SK-N-SH (cell line): Measurements from ENCODE around the gene PIGB. TPM values are rescaled to one million over a fixed set of nuclear protein-coding genes. Genes with fewer than 3 reads are reported as not detected.

Source experiments
- CTCF ChIA-PET: fragments of 300-600, 350-600 bp; formaldehyde crosslinking; extraction: SDS; loops from one replicate; lab custom pipeline; 2021; lab: Yijun Ruan, JAX
- POLR2A ChIA-PET: fragments of 350-600 bp; sonication (Branson Sonifier 250); formaldehyde crosslinking; extraction: SDS; loops from one replicate; lab custom pipeline; 2020; ENCODE audit warnings: antibody characterized with exemption, inconsistent platforms; lab: Yijun Ruan, JAX
- DNase-seq: peaks from one replicate; pipeline ENCODE4 v3.0.0; 2012
- H2AFZ ChIP-seq: fragments of 200-600 bp; sonication (generic); 2 replicates; pipeline ENCODE4 v1.8.1; 2016; ENCODE audit warnings: antibody characterized with exemption, mild to moderate bottlenecking, low read depth
- H3F3A ChIP-seq: fragments of 200-600 bp; sonication (generic); replicated peaks from 2 replicates; pipeline ENCODE3; 2016; ENCODE audit warnings: antibody characterized with exemption, mild to moderate bottlenecking; ENCODE audit not compliant: insufficient read depth
- H3K27ac ChIP-seq, 2 experiments: fragments of 200-500 bp in 1 of 2; fragments of 200-600 bp in 1 of 2; sonication (Bioruptor generic) in 1 of 2; sonication (generic), shearing (Covaris generic) in 1 of 2; 2 replicates each; pipeline versions ENCODE4 v1.5.1 to v1.6.1; 2014 to 2016; ENCODE audit warnings: low read depth in 2 of 2, inconsistent platforms in 1 of 2, low read length in 1 of 2, mild to moderate bottlenecking in 1 of 2, mixed read lengths in 1 of 2
- H3K27me3 ChIP-seq: fragments of 200-600 bp; sonication (generic), shearing (Covaris generic); 2 replicates; pipeline ENCODE4 v1.6.1; 2016; ENCODE audit warnings: mixed run types; ENCODE audit not compliant: insufficient read depth
- H3K36me3 ChIP-seq, 2 experiments: fragments of 200-500 bp in 1 of 2; fragments of 200-600 bp in 1 of 2; sonication (Bioruptor generic) in 1 of 2; sonication (generic) in 1 of 2; replicated peaks in 1 of 2; 2 replicates each; pipeline versions ENCODE3 to v1.5.1; 2014 to 2016; ENCODE audit warnings: low read length in 1 of 2, mild to moderate bottlenecking in 1 of 2; ENCODE audit not compliant: insufficient read depth in 2 of 2, control insufficient read depth in 1 of 2
- H3K4me1 ChIP-seq, 2 experiments: fragments of 200-500 bp in 1 of 2; fragments of 200-600 bp in 1 of 2; sonication (Bioruptor generic) in 1 of 2; sonication (generic), shearing (Covaris generic) in 1 of 2; 2 replicates each; pipeline versions ENCODE4 v1.5.1 to v1.6.1; 2014 to 2016; ENCODE audit warnings: low read depth in 1 of 2, low read length in 1 of 2, mixed run types in 1 of 2; ENCODE audit not compliant: insufficient read depth in 2 of 2, control insufficient read depth in 1 of 2
- H3K4me2 ChIP-seq: fragments of 200-600 bp; sonication (generic), shearing (Covaris generic); 2 replicates; pipeline ENCODE4 v1.6.1; 2017; ENCODE audit warnings: mixed run types
- H3K4me3 ChIP-seq, 2 experiments: fragments of 200-500 bp in 1 of 2; fragments of 200-600 bp in 1 of 2; sonication (Bioruptor generic) in 1 of 2; sonication (generic), shearing (Covaris generic) in 1 of 2; 2 replicates each; pipeline versions ENCODE4 v1.5.1 to v1.8.1; 2014 to 2016; ENCODE audit warnings: low read depth in 2 of 2, inconsistent platforms in 1 of 2, low read length in 1 of 2, mild to moderate bottlenecking in 1 of 2, mixed read lengths in 1 of 2, moderate library complexity in 1 of 2
- H3K79me2 ChIP-seq: fragments of 200-600 bp; sonication (generic); 2 replicates; pipeline ENCODE4 v1.8.1; 2017; ENCODE audit warnings: mild to moderate bottlenecking; ENCODE audit not compliant: insufficient read depth
- H3K9ac ChIP-seq: fragments of 200-600 bp; sonication (generic); 2 replicates; pipeline ENCODE4 v1.6.1; 2017; ENCODE audit warnings: mixed run types
- H3K9me2 ChIP-seq: fragments of 200-600 bp; sonication (generic); 2 replicates; pipeline ENCODE4 v1.6.1; 2017; ENCODE audit warnings: mixed run types
- H3K9me3 ChIP-seq: fragments of 200-600 bp; sonication (generic); 2 replicates; pipeline ENCODE4 v1.6.1; 2017; ENCODE audit warnings: mixed run types, mild to moderate bottlenecking, moderate library complexity
- H4K20me1 ChIP-seq: fragments of 200-600 bp; sonication (generic); 2 replicates; pipeline ENCODE4 v1.6.1; 2017; ENCODE audit warnings: mild to moderate bottlenecking, mixed run types; ENCODE audit not compliant: insufficient read depth
- CHD2 ChIP-seq: fragments of 150-350 bp; IDR thresholded peaks from 2 replicates; pipeline ENCODE4 v1.6.1; 2018; ENCODE audit warnings: low read length; ENCODE audit not compliant: partially characterized antibody
- ELF1 ChIP-seq: IDR thresholded peaks from 2 replicates; pipeline ENCODE4 v1.4.0; 2012
- EP300 ChIP-seq, 2 experiments: IDR thresholded peaks; 2 replicates each; pipeline versions ENCODE4 v1.4.0 to v1.6.1; 2012; ENCODE audit warnings: borderline replicate concordance in 1 of 2, low read depth in 1 of 2, low read length in 1 of 2
- EZH2phosphoT487 ChIP-seq: fragments of 200-600 bp; sonication (generic); IDR thresholded peaks from 2 replicates; pipeline ENCODE4 v1.6.1; 2017; ENCODE audit warnings: low read depth, mixed run types, mild to moderate bottlenecking, antibody characterized with exemption, moderate library complexity, borderline replicate concordance
- FOSL2 ChIP-seq: IDR thresholded peaks from 2 replicates; pipeline ENCODE4 v1.4.0; 2012; ENCODE audit warnings: low read depth, mild to moderate bottlenecking, moderate library complexity, borderline replicate concordance
- FOXM1 ChIP-seq: IDR thresholded peaks from 2 replicates; pipeline ENCODE4 v1.4.0; 2012; ENCODE audit warnings: low read depth, mild to moderate bottlenecking
- GABPA ChIP-seq: IDR thresholded peaks from 2 replicates; pipeline ENCODE4 v1.4.0; 2012; ENCODE audit warnings: low read depth, mild to moderate bottlenecking
- GATA2 ChIP-seq: sonication (generic); formaldehyde crosslinking; IDR thresholded peaks from 2 replicates; pipeline ENCODE4 v1.5.0; 2020; ENCODE audit warnings: mild to moderate bottlenecking, missing genetic modification reagents
- JUND ChIP-seq: IDR thresholded peaks from 2 replicates; pipeline ENCODE4 v1.4.0; 2012
- MEF2A ChIP-seq: IDR thresholded peaks from 2 replicates; pipeline ENCODE4 v1.4.0; 2012; ENCODE audit warnings: low read depth, borderline replicate concordance
- MXI1 ChIP-seq: IDR thresholded peaks from 2 replicates; pipeline ENCODE4 v1.6.1; 2012; ENCODE audit warnings: mild to moderate bottlenecking, low read depth, low read length, improper control_type of control experiment
- NRF1 ChIP-seq: IDR thresholded peaks from 2 replicates; pipeline ENCODE4 v1.6.1; 2012; ENCODE audit warnings: low read depth, mild to moderate bottlenecking, low read length
- RCOR1 ChIP-seq: fragments of 150-350 bp; IDR thresholded peaks from 2 replicates; pipeline ENCODE4 v1.6.1; 2017; ENCODE audit warnings: antibody characterized with exemption, low read length
- TCF12 ChIP-seq: IDR thresholded peaks from 2 replicates; pipeline ENCODE4 v1.4.0; 2012
- TEAD4 ChIP-seq: IDR thresholded peaks from 2 replicates; pipeline ENCODE4 v1.4.0; 2012; ENCODE audit warnings: mild to moderate bottlenecking, borderline replicate concordance; ENCODE audit not compliant: insufficient read depth
- ZBTB33 ChIP-seq: IDR thresholded peaks from 2 replicates; pipeline ENCODE4 v1.4.0; 2012; ENCODE audit warnings: low read depth, borderline replicate concordance
- WGBS: methylation state at CpG from one replicate; pipeline ENCODE4 v1.1.6; 2017; ENCODE audit warnings: low lambda C conversion rate; 5-methylcytosine and 5-hydroxymethylcytosine counted together
- polyA plus RNA-seq, 3 experiments: library from polyadenylated mRNA; depleted of rRNA; stranded (reverse); fragments of >200 nt; gene quantifications; 2 replicates each; pipeline ENCODE4 v1.2.3, GENCODE V29; 2012
- TF ChIP-seq, protein P1 (sequence below): IDR thresholded peaks from 2 replicates; pipeline ENCODE4 v1.4.0; 2012; ENCODE audit warnings: low read depth, borderline replicate concordance
- TF ChIP-seq, protein P2 (sequence below): IDR thresholded peaks from 2 replicates; pipeline ENCODE4 v1.6.1; 2012; ENCODE audit warnings: mild to moderate bottlenecking, low read depth, low read length, moderate library complexity

PIGB gene
- polyA plus RNA-seq, 1 of the 3 experiments (the other 2 are of a cell fraction), result 6.6 TPM

DNA sequence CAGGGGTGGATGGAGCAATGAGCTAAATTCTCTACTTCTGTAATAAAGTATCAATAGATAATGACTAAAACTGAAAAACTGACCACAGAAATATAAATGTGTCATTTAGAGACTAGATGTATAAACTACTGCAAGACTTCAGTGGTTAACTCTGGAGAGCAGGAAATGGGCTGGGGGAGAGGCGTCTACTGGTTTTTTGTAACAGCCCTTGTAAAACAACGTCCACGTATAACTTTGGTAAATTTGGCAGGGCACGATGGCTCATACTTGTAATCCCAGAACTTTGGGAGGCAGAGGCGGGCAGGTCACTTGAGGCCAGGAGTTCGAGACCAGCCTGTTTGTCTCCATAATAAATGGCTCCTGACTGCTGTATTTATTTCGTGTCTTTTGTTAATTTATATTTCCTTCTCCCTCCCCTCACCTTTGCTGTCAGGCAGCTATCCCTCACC, 41.9 kb upstream of the PIGB start:
- no peak for DNase-seq
- POLR2A ChIA-PET, result no interaction called here
- CTCF ChIA-PET, result interaction anchor here (1.3 kb wide), 1 partner anchor 39 kb away, joined by 4 read pairs; no protein-coding TSS in a partner anchor
- no peak overlapping the region for H3K27ac ChIP-seq
- H3K27me3 ChIP-seq, result no peaks in the 10 kb centered on the region
- H3K4me2 ChIP-seq, result no peak overlapping the region
- WGBS, result 83% methylated on average over 7 of the region's 7 CpGs
- peaks cover 0 to 10% of the 10 kb centered on the region in 2 experiments; a peak in 2 of 4 replicates for H3K4me1 ChIP-seq
- TF ChIP-seq MEF2A (no peak), CHD2 (no peak), FOXM1 (no peak), EZH2phosphoT487 (no peak), RCOR1 (no peak), FOSL2 (no peak), JUND (no peak), ZBTB33 (no peak), ELF1 (no peak), EP300 (IDR thresholded peaks at IDR 0.05; ENCODE audit: borderline replicate concordance in 1 of 2, low read depth in 1 of 2, low read length in 1 of 2) (no peak), TCF12 (no peak), MXI1 (no peak), TEAD4 (no peak), GABPA (no peak), GATA2 (CRISPR knock-in tag) (no peak), NRF1 (no peak)
- TF ChIP-seq, protein P1, sequence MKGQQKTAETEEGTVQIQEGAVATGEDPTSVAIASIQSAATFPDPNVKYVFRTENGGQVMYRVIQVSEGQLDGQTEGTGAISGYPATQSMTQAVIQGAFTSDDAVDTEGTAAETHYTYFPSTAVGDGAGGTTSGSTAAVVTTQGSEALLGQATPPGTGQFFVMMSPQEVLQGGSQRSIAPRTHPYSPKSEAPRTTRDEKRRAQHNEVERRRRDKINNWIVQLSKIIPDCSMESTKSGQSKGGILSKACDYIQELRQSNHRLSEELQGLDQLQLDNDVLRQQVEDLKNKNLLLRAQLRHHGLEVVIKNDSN, result no peak
- TF ChIP-seq, protein P2, sequence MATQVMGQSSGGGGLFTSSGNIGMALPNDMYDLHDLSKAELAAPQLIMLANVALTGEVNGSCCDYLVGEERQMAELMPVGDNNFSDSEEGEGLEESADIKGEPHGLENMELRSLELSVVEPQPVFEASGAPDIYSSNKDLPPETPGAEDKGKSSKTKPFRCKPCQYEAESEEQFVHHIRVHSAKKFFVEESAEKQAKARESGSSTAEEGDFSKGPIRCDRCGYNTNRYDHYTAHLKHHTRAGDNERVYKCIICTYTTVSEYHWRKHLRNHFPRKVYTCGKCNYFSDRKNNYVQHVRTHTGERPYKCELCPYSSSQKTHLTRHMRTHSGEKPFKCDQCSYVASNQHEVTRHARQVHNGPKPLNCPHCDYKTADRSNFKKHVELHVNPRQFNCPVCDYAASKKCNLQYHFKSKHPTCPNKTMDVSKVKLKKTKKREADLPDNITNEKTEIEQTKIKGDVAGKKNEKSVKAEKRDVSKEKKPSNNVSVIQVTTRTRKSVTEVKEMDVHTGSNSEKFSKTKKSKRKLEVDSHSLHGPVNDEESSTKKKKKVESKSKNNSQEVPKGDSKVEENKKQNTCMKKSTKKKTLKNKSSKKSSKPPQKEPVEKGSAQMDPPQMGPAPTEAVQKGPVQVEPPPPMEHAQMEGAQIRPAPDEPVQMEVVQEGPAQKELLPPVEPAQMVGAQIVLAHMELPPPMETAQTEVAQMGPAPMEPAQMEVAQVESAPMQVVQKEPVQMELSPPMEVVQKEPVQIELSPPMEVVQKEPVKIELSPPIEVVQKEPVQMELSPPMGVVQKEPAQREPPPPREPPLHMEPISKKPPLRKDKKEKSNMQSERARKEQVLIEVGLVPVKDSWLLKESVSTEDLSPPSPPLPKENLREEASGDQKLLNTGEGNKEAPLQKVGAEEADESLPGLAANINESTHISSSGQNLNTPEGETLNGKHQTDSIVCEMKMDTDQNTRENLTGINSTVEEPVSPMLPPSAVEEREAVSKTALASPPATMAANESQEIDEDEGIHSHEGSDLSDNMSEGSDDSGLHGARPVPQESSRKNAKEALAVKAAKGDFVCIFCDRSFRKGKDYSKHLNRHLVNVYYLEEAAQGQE, result no peak
- no peaks in the 10 kb centered on the region for H4K20me1 ChIP-seq
- no peak overlapping the region for H3K4me3 ChIP-seq
- H2AFZ ChIP-seq, result no peak overlapping the region
- H3K9me2 ChIP-seq, result no peaks in the 10 kb centered on the region
- peaks cover 0 to 3% of the 10 kb centered on the region in 2 experiments for H3K36me3 ChIP-seq
- no peaks in the 10 kb centered on the region for H3K79me2 ChIP-seq
- peaks cover 5% of the 10 kb centered on the region for H3F3A ChIP-seq
- H3K9ac ChIP-seq, result no peak overlapping the region
- no peaks in the 10 kb centered on the region for H3K9me3 ChIP-seq
